Measurements from ENCODE around the gene RAB40C.

RAB40C gene

DNA sequence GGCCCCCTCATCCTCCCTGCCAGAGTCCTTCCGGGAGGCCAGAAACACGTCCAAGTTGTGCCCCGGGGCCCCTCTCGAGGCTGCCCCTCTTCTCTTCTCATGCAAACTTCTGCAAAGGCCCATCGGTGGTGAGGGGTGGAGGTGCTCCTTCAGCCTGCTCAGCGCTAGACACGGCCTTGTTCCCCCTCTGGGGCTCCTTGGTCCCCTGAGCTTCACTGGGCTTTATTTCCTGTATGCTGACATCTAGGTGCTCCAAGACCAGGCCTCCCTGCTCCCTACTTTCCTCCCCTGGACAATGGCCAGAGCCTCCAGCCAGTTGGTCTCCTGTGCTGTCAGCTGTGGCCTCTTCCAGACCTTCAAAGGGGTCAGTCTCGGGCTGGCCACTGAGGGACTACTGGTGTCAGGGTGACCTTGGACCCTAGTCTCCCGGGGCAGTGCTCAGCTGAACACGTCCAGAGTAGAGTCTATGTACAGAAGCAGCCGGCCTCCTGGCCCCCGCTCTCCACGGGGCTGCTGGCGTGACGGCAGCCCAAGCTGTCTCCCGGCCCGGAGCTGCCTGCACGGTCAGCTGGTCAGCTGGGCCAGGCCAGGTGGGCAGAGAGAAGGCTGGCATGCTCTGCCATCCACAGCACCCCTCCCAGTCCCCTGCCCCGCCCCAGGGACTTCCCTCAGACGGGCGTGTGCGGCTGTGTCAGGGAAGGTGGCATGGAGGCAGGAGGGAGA, 31.4 kb upstream of the RAB40C start:
- TF ChIP-seq, protein P1, sequence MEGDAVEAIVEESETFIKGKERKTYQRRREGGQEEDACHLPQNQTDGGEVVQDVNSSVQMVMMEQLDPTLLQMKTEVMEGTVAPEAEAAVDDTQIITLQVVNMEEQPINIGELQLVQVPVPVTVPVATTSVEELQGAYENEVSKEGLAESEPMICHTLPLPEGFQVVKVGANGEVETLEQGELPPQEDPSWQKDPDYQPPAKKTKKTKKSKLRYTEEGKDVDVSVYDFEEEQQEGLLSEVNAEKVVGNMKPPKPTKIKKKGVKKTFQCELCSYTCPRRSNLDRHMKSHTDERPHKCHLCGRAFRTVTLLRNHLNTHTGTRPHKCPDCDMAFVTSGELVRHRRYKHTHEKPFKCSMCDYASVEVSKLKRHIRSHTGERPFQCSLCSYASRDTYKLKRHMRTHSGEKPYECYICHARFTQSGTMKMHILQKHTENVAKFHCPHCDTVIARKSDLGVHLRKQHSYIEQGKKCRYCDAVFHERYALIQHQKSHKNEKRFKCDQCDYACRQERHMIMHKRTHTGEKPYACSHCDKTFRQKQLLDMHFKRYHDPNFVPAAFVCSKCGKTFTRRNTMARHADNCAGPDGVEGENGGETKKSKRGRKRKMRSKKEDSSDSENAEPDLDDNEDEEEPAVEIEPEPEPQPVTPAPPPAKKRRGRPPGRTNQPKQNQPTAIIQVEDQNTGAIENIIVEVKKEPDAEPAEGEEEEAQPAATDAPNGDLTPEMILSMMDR (IDR thresholded peaks at IDR 0.05; ENCODE audit: borderline replicate concordance, extremely low read depth, low read length, poor library complexity, severe bottlenecking), result no peak
- TF ChIP-seq EZH2 (IDR thresholded peaks at IDR 0.05; ENCODE audit: borderline replicate concordance, low read depth, low read length, severe bottlenecking), result no peak
- no peak for DNase-seq

GRCh38 chr16:559021-559380, 30.9 kb upstream of the RAB40C start:
- Histone ChIP-seq H4K20me1 (ENCODE audit: insufficient read depth, low read length) (no peaks in the 10 kb centered on the region; the same call in 1 of the 2 replicates), H3K4me3 (ENCODE audit: low read depth in 1 of 2, low read length in 2 of 2) (no peak overlapping the region), H3K4me1 (ENCODE audit: insufficient read depth, low read length) (no peaks in the 10 kb centered on the region), H3K9me3 (ENCODE audit: insufficient read depth, low read length, severe bottlenecking) (no peaks in the 10 kb centered on the region), H3K27me3 (ENCODE audit: insufficient read depth, low read length, poor library complexity) (no peaks in the 10 kb centered on the region), H3K4me2 (ENCODE audit: insufficient read depth, low read length) (no peak overlapping the region), H3K79me2 (ENCODE audit: insufficient read depth, low read length) (no peaks in the 10 kb centered on the region), H3K27ac (ENCODE audit: low read length) (no peak overlapping the region), H2AFZ (ENCODE audit: low read depth, low read length) (no peak overlapping the region), H3K36me3 (ENCODE audit: insufficient read depth, low read length) (no peaks in the 10 kb centered on the region), H3K9ac (ENCODE audit: low read depth, low read length) (no peak overlapping the region)
- ATAC-seq (ENCODE audit: insufficient read depth, low read depth) (no peak), DNase-seq (no peak)
- TF ChIP-seq, protein P1 (IDR thresholded peaks at IDR 0.05; ENCODE audit: borderline replicate concordance, extremely low read depth, low read length, poor library complexity, severe bottlenecking), result no peak
- no peak for TF ChIP-seq EZH2 (IDR thresholded peaks at IDR 0.05; ENCODE audit: borderline replicate concordance, low read depth, low read length, severe bottlenecking)

More for the DNA sequence above, 31.4 kb upstream of the RAB40C start:
- Histone ChIP-seq H3K27ac (ENCODE audit: low read length) (no peak overlapping the region), H3K4me3 (ENCODE audit: low read depth in 1 of 2, low read length in 2 of 2) (no peak overlapping the region), H3K9me3 (ENCODE audit: insufficient read depth, low read length, severe bottlenecking) (no peaks in the 10 kb centered on the region), H3K4me1 (ENCODE audit: insufficient read depth, low read length) (no peaks in the 10 kb centered on the region), H3K4me2 (ENCODE audit: insufficient read depth, low read length) (no peak overlapping the region), H2AFZ (ENCODE audit: low read depth, low read length) (no peak overlapping the region), H3K79me2 (ENCODE audit: insufficient read depth, low read length) (no peaks in the 10 kb centered on the region), H3K27me3 (ENCODE audit: insufficient read depth, low read length, poor library complexity) (no peaks in the 10 kb centered on the region), H3K9ac (ENCODE audit: low read depth, low read length) (no peak overlapping the region), H4K20me1 (ENCODE audit: insufficient read depth, low read length) (no peaks in the 10 kb centered on the region; the same call in 1 of the 2 replicates), H3K36me3 (ENCODE audit: insufficient read depth, low read length) (no peaks in the 10 kb centered on the region; the same call in 1 of the 2 replicates)
- ATAC-seq (ENCODE audit: insufficient read depth, low read depth), result no peak

DNA sequence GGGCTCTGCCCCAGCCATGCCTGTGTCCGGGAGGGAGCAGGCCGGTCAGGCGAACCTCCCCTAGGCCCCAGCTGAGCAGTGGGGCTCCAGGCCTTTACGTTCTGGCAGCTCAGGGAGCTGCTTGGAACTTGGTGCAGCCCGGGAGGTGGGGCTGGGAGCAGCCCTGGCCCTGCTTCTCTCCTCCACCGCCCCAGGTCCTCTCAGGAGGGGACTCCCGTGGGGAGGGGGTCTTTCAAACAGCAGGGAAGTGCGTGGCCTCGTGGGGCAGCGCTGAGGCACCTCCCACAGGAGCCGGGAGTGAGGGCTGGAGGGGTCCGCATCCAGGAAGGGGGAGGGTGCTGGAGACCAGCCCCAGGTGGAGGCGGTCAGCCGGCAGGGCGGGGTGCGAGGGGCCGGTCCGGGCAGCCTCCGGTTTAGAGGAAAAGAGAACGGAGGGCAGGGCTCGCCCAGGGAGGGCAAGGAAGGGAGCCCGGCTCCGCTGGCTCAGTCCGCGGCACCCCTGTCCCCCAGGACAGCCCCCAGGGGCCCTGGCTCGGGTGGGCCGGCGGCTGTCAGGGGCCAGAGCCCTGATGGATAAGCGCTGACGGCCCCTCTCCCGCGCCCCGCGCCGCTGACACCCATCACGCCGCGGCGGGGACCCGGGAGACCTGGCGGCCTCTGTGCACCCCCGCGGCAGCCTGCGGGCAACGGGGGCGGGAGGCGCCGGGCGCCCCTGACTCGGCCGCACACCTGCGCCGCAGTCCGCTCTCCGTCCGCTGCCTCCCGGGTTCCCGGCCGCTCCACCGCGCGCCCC, 30.3 kb upstream of the RAB40C start:
- Histone ChIP-seq H2AFZ (ENCODE audit: low read depth, low read length) (no peak overlapping the region), H3K9ac (ENCODE audit: low read depth, low read length) (no peak overlapping the region), H4K20me1 (ENCODE audit: insufficient read depth, low read length) (no peaks in the 10 kb centered on the region; the same call in 1 of the 2 replicates), H3K27me3 (ENCODE audit: insufficient read depth, low read length, poor library complexity) (no peaks in the 10 kb centered on the region), H3K4me3 (ENCODE audit: low read depth in 1 of 2, low read length in 2 of 2) (no peak overlapping the region), H3K4me2 (ENCODE audit: insufficient read depth, low read length) (no peak overlapping the region), H3K4me1 (ENCODE audit: insufficient read depth, low read length) (no peaks in the 10 kb centered on the region), H3K9me3 (ENCODE audit: insufficient read depth, low read length, severe bottlenecking) (no peaks in the 10 kb centered on the region), H3K27ac (ENCODE audit: low read length) (no peak overlapping the region), H3K79me2 (ENCODE audit: insufficient read depth, low read length) (no peaks in the 10 kb centered on the region), H3K36me3 (ENCODE audit: insufficient read depth, low read length) (no peaks in the 10 kb centered on the region)
- DNase-seq (no peak), ATAC-seq (ENCODE audit: insufficient read depth, low read depth) (no peak)
- TF ChIP-seq, protein P1 (IDR thresholded peaks at IDR 0.05; ENCODE audit: borderline replicate concordance, extremely low read depth, low read length, poor library complexity, severe bottlenecking), result no peak
- TF ChIP-seq EZH2 (IDR thresholded peaks at IDR 0.05; ENCODE audit: borderline replicate concordance, low read depth, low read length, severe bottlenecking), result no peak

Data from DND-41 (cell line).